Measurements from ENCODE around the gene VTI1A.

Gene VTI1A

DNA sequence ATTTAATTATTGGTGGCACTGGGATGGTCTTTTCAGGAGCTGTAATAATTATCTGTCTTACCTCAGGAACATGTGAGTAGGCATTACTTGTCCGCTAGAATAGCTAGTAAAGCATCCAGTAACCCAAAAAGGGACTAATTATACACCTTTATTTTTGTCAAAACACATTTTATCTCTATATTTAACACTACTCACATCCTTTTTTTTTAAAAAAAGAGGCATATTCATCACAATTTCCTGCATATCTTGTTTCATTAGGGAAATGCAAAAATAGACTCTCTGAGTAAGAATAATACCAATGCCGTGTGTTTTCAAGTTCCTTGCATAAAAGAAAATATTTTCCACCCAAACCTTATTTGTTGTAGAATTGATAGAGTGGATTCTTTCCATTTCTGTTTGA, 99.5 kb downstream of the VTI1A start:
- Histone ChIP-seq H3K4me1 (ENCODE audit: insufficient read depth, low read length) (no peaks in the 10 kb centered on the region), H3K36me3 (ENCODE audit: insufficient read depth, low read length) (no peaks in the 10 kb centered on the region), H3K9ac (ENCODE audit: low read depth, low read length) (no peak overlapping the region), H3K27ac (ENCODE audit: low read depth, low read length) (no peak overlapping the region), H3K27me3 (ENCODE audit: insufficient read depth, low read length) (no peaks in the 10 kb centered on the region), H3K4me3 (ENCODE audit: low read length) (no peak overlapping the region), H3K9me3 (ENCODE audit: insufficient read depth, low read depth, low read length) (no peaks in the 10 kb centered on the region)
- WGBS, result 97% methylated on average over 1 of the region's 2 CpGs

DNA sequence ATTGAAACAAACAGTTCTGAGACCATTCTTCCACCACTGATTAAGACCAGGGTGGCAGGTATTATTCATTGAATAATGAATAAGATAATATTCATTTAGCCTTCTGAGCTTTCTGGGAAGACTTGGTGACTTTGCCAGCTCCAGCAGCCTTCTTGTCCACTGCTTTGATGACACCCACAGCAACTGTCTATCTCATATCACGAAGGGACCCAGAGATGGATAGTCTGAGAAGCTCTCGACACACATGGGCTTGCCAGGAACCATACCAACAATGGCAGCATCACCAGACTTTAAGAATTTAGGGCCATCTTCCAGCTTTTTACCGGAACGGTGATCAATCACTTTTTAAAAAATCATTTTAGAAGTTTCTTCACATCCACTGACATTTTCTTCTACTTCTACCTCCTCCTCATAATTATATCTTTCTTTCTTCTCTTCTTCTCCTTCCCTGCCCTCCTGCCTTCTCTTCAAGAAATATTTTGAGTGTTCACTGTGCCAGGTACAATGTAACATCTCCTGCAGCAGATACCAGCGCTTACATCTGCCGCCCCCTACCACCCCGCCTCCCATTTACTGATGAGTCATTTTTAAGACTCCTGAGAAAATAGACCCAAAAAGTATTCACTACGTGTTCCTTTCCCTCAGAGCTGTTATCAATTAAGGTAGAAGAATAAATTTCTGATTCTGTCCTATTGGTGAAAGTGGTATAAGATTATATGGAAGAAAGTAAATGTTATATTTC, 101.7 kb downstream of the VTI1A start:
- Histone ChIP-seq H3K4me1 (ENCODE audit: insufficient read depth, low read length) (no peaks in the 10 kb centered on the region), H3K9ac (ENCODE audit: low read depth, low read length) (no peak overlapping the region), H3K9me3 (ENCODE audit: insufficient read depth, low read depth, low read length) (no peaks in the 10 kb centered on the region), H3K4me3 (ENCODE audit: low read length) (no peak overlapping the region), H3K36me3 (ENCODE audit: insufficient read depth, low read length) (no peaks in the 10 kb centered on the region), H3K27me3 (ENCODE audit: insufficient read depth, low read length) (no peaks in the 10 kb centered on the region), H3K27ac (ENCODE audit: low read depth, low read length) (no peak overlapping the region)
- WGBS, result 92% methylated on average over 7 of the region's 8 CpGs

DNA sequence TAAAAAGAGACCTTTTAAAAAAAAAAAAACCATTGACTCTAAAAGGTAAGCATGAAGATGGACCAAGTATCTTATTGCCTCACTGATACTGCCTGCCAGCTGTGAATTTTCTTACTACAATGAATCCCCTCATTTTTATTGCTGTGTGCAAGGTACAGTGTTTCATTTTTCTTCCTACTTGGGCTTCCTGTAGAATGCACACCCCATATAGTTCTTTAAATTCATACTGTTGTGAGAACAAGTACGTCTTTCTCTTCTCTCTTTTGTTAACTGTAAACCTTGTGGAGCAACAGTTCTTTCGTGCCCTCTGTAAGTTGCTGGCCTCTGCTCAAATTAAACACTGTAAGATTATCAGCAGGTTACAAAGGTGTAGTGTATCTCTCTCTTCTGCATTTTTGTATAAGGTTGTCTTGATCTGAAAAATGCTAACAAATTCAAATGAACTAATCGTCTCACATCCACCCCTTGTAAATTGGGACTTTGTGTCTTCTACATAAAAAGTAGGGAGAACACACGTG, 105.6 kb downstream of the VTI1A start:
- no peak overlapping the region for H3K4me3 ChIP-seq (ENCODE audit: low read length)
- H3K4me1 ChIP-seq (ENCODE audit: insufficient read depth, low read length), result no peaks in the 10 kb centered on the region
- H3K9ac ChIP-seq (ENCODE audit: low read depth, low read length), result no peak overlapping the region
- no peaks in the 10 kb centered on the region for H3K36me3 ChIP-seq (ENCODE audit: insufficient read depth, low read length)
- H3K27ac ChIP-seq (ENCODE audit: low read depth, low read length), result no peak overlapping the region
- H3K27me3 ChIP-seq (ENCODE audit: insufficient read depth, low read length), result no peaks in the 10 kb centered on the region
- no peaks in the 10 kb centered on the region for H3K9me3 ChIP-seq (ENCODE audit: insufficient read depth, low read depth, low read length)
- WGBS, result 100% methylated on average over 2 of the region's 4 CpGs

DNA sequence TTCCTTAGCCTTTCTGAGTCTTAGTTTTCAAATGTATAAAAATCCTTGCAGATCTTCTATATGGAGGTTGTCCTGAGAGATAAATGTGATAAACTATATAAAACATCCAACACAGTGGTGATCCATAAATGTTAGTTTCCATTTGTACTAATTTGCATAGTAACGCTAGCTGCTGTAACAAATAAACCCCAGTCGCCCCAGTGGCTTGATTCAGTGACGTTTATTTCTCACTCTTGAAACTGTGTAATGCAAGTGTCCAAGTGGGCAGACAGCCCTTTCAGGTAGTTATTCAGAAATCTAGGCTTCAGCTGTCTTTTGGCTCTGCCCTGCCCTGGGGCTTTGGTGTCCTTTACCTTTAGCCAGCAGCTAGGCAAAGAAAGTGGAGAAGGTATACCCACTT, 106.3 kb downstream of the VTI1A start:
- 94% methylated on average over 3 of the region's 3 CpGs for WGBS
- Histone ChIP-seq H3K9ac (ENCODE audit: low read depth, low read length) (no peak overlapping the region), H3K27me3 (ENCODE audit: insufficient read depth, low read length) (no peaks in the 10 kb centered on the region), H3K9me3 (ENCODE audit: insufficient read depth, low read depth, low read length) (no peaks in the 10 kb centered on the region), H3K4me1 (ENCODE audit: insufficient read depth, low read length) (no peaks in the 10 kb centered on the region), H3K27ac (ENCODE audit: low read depth, low read length) (no peak overlapping the region), H3K4me3 (ENCODE audit: low read length) (no peak overlapping the region), H3K36me3 (ENCODE audit: insufficient read depth, low read length) (no peaks in the 10 kb centered on the region)

DNA sequence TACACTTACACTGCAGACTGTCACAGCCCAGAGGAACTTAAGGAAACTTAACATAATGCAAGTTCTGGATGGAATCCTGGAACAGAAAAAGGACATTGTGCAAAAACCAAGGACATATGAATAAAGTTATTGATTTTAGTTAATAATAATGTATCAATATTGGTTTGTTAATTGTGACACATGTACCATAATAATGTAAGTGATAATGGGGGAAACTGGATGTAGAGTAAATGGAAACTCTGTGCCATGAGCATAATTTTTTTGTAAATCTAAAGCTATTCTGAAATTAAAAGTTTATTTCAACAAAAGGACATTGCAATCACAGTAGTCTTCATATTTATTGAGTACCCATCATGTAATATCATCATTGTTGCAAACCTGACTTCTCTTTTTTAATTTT, 107.2 kb downstream of the VTI1A start:
- no peak overlapping the region for H3K27ac ChIP-seq (ENCODE audit: low read depth, low read length)
- peaks cover 4% of the 10 kb centered on the region; the same call in 1 of the 2 replicates for H3K4me1 ChIP-seq (ENCODE audit: insufficient read depth, low read length)
- H3K27me3 ChIP-seq (ENCODE audit: insufficient read depth, low read length), result no peaks in the 10 kb centered on the region

DNA sequence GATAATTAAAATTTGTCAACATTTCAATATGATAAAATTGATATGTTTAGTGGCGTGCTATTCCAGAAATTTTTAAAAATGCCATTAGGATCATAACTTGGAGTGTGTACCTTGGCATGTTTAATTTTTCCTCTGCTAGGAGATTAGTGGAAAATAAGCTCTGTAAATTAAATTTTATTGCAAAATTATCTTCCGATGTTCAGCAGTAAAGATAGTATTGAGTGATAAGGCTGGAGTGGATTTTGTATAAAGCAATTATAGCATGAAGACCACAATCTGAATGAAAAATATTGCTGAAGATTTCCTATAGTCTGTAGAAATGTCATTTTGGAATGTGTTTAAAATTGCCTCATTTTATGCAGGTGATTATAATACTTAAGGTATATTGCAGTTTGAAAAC, 110.2 kb downstream of the VTI1A start:
- H3K36me3 ChIP-seq (ENCODE audit: insufficient read depth, low read length), result no peaks in the 10 kb centered on the region
- 93% methylated on average over 2 of the region's 2 CpGs for WGBS
- no peaks in the 10 kb centered on the region for H3K27me3 ChIP-seq (ENCODE audit: insufficient read depth, low read length)
- H3K27ac ChIP-seq (ENCODE audit: low read depth, low read length), result no peak overlapping the region
- no peak overlapping the region for H3K4me3 ChIP-seq (ENCODE audit: low read length)
- peaks cover 16% of the 10 kb centered on the region for H3K4me1 ChIP-seq (ENCODE audit: insufficient read depth, low read length)
- no peak overlapping the region for H3K9ac ChIP-seq (ENCODE audit: low read depth, low read length)
- H3K9me3 ChIP-seq (ENCODE audit: insufficient read depth, low read depth, low read length), result no peaks in the 10 kb centered on the region

More for the DNA sequence above, 107.2 kb downstream of the VTI1A start:
- H3K9me3 ChIP-seq (ENCODE audit: insufficient read depth, low read depth, low read length), result no peaks in the 10 kb centered on the region
- no peak overlapping the region for H3K9ac ChIP-seq (ENCODE audit: low read depth, low read length)
- H3K36me3 ChIP-seq (ENCODE audit: insufficient read depth, low read length), result no peaks in the 10 kb centered on the region
- H3K4me3 ChIP-seq (ENCODE audit: low read length), result no peak overlapping the region

DNA sequence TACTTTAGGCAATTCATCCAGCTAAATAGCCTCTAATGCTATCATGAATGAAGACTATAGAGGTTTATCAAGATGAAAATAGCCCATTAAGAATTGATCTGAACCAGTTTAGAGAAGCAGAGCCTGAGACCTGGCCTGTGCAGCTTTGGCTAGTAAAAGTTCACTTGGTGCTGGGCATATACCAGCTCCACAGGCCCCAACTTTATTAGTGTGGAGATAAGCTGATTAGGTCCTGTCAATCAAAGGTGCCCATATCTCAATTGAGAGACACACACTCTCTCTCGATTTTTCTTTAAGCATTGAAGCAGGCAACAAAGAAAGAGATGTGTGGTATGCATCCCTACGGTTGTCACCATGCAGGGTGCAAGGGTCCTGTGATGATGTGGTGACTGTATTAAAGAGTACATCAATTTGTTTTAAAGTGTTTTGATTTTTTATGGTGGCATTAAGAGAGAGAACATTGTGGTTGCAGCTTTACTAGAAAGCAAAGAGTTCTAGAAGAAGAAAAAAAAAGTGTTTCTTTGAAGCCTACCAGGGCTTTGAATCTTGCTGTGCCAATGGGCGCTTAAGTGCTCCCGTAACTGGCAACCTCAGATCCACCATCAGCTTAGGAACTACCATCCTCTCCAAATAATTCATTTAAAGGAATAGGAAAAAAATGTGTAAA, 111.6 kb downstream of the VTI1A start:
- no peak overlapping the region for H3K4me3 ChIP-seq (ENCODE audit: low read length)
- 93% methylated on average over 4 of the region's 4 CpGs for WGBS
- peaks cover 26% of the 10 kb centered on the region for H3K4me1 ChIP-seq (ENCODE audit: insufficient read depth, low read length)
- no peak overlapping the region for H3K27ac ChIP-seq (ENCODE audit: low read depth, low read length)
- no peak overlapping the region for H3K9ac ChIP-seq (ENCODE audit: low read depth, low read length)
- no peaks in the 10 kb centered on the region for H3K36me3 ChIP-seq (ENCODE audit: insufficient read depth, low read length)
- H3K27me3 ChIP-seq (ENCODE audit: insufficient read depth, low read length), result no peaks in the 10 kb centered on the region
- H3K9me3 ChIP-seq (ENCODE audit: insufficient read depth, low read depth, low read length), result no peaks in the 10 kb centered on the region

DNA sequence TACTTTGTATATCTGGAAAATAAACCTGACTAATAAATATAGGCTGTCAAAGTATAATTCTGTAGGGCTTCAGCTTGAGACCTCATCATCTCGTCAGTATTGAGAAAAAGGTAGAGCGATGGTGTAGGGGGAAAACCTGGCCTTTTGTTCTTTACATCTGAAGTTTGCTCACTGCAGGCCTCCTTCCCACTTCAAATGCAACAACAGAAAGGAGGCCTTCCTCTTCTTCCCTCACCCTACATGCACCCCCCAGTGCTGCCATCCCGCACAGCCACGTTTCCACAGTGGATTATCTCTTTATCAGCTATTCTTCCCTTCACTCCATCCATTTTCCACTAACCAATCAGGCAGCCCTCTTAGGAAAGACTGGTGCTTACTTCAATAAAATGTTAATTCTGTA, 112.3 kb downstream of the VTI1A start:
- peaks cover 32% of the 10 kb centered on the region for H3K4me1 ChIP-seq (ENCODE audit: insufficient read depth, low read length)
- no peaks in the 10 kb centered on the region for H3K9me3 ChIP-seq (ENCODE audit: insufficient read depth, low read depth, low read length)
- WGBS, result 64% methylated on average over 4 of the region's 4 CpGs
- H3K4me3 ChIP-seq (ENCODE audit: low read length), result no peak overlapping the region
- H3K27me3 ChIP-seq (ENCODE audit: insufficient read depth, low read length), result no peaks in the 10 kb centered on the region
- no peak overlapping the region for H3K27ac ChIP-seq (ENCODE audit: low read depth, low read length)
- no peak overlapping the region for H3K9ac ChIP-seq (ENCODE audit: low read depth, low read length)
- H3K36me3 ChIP-seq (ENCODE audit: insufficient read depth, low read length), result no peaks in the 10 kb centered on the region

DNA sequence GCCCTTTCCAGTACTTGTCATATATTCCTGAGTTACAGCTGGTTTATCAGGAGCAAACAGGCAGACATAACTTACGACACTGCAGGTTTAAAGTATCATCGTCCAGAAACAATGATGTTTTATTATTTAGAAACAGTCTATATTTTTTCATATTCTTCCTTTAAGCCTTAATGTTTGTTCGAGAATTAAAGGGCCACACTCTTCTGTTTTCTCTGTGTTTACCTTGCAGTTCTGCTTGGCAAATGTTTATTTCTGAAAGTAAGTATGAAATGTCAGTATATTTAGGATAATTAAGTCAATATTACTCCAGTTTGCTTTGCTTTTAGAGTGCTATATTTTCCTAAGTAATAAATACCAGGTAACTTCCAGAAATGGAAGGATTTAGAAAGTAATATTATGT, 115.1 kb downstream of the VTI1A start:
- Histone ChIP-seq H3K27ac (ENCODE audit: low read depth, low read length) (no peak overlapping the region), H3K27me3 (ENCODE audit: insufficient read depth, low read length) (no peaks in the 10 kb centered on the region), H3K4me3 (ENCODE audit: low read length) (no peak overlapping the region), H3K36me3 (ENCODE audit: insufficient read depth, low read length) (no peaks in the 10 kb centered on the region), H3K4me1 (ENCODE audit: insufficient read depth, low read length) (peaks cover 38% of the 10 kb centered on the region), H3K9me3 (ENCODE audit: insufficient read depth, low read depth, low read length) (no peaks in the 10 kb centered on the region), H3K9ac (ENCODE audit: low read depth, low read length) (no peak overlapping the region)
- WGBS, result 87% methylated on average over 2 of the region's 3 CpGs

DNA sequence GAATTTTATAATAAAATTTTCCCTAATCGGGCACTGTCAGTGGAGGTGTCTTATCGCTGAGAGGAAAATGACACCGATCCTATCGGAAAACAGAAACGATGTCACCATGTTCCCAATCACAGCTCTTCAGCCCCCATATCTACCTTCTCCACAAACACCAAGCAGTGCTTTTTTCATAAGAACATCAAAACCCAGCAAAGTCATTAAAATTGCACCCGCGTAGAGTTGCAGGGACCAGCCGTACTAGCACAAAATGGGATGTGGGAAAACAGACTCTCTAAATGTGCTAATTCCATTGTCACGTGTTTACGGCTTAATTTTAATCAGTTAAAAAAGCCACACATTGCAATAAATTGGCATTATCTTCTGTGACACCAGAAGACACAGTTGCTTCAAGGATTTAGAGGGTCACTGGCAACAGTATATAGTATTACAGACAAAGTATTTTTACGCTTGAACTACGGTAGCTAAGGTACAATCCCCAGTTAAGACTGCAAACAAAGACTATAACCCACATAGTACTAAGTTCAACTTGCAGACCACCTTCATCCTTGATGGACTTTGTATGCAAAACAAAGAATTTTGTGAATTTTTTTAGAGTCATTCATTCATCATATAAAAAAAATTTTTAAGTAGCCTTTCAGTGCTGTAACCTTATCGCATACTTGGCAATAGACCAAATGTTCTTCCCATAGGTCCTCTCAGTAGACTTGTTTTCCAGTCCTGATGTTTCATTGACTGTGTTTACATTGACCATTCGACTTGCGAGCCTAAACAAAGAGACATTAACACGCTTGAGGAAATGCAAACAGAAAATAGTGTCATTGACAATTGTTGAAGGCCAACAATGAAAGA, 116.0 kb downstream of the VTI1A start:
- Histone ChIP-seq H3K36me3 (ENCODE audit: insufficient read depth, low read length) (no peaks in the 10 kb centered on the region), H3K4me1 (ENCODE audit: insufficient read depth, low read length) (peaks cover 38% of the 10 kb centered on the region), H3K9ac (ENCODE audit: low read depth, low read length) (no peak overlapping the region; the same call in 1 of the 2 replicates), H3K27me3 (ENCODE audit: insufficient read depth, low read length) (no peaks in the 10 kb centered on the region), H3K9me3 (ENCODE audit: insufficient read depth, low read depth, low read length) (no peaks in the 10 kb centered on the region), H3K4me3 (ENCODE audit: low read length) (no peak overlapping the region), H3K27ac (ENCODE audit: low read depth, low read length) (no peak overlapping the region)
- 86% methylated on average over 16 of the region's 16 CpGs for WGBS

DNA sequence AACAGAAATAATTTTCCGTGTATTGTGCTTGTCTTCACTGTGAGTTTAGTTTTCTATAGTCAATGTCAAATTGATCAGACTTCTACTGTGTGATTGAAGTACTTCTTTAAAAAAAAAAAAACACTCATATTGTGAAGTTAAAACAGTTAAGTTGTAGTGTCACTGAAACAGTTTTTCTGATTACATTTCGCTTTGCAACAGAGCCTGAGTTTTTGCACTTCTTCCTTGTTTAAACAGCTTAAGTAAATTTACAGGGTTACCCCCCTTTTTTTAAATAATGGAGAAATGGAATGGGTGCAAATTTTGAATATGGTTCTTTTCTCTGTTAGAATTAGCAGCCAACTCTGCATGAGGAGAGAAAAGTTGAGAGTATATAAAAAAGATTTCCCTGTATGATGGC, 117.3 kb downstream of the VTI1A start:
- no peaks in the 10 kb centered on the region for H3K27me3 ChIP-seq (ENCODE audit: insufficient read depth, low read length)
- H3K27ac ChIP-seq (ENCODE audit: low read depth, low read length), result no peak overlapping the region
- H3K4me3 ChIP-seq (ENCODE audit: low read length), result no peak overlapping the region
- H3K36me3 ChIP-seq (ENCODE audit: insufficient read depth, low read length), result no peaks in the 10 kb centered on the region
- 81% methylated on average over 2 of the region's 2 CpGs for whole genome bisulfite sequencing
- H3K9me3 ChIP-seq (ENCODE audit: insufficient read depth, low read depth, low read length), result no peaks in the 10 kb centered on the region
- peaks cover 33% of the 10 kb centered on the region for H3K4me1 ChIP-seq (ENCODE audit: insufficient read depth, low read length)
- no peak overlapping the region for H3K9ac ChIP-seq (ENCODE audit: low read depth, low read length)
